Hepatocyte (in vitro differentiated cells): ENCODE results near the gene DMD. TPM values are rescaled to one million over a fixed set of nuclear protein-coding genes. Genes with fewer than 3 reads are reported as not detected.
"Not testable (repeated sequence)": the region's sequence is repeated elsewhere in the genome, so short reads cannot be mapped to it uniquely, and the experiment has no call there.

Experiments
- DNase-seq: peaks from one replicate; pipeline ENCODE4 v3.0.0-alpha.2; 2016; ENCODE audit warnings: low spot score
- H2AFZ ChIP-seq: fragments of 200-600 bp; sonication (generic); 2 replicates; pipeline ENCODE4 v1.6.0; 2016; ENCODE audit warnings: antibody characterized with exemption, mild to moderate bottlenecking
- H3K27ac ChIP-seq: fragments of 200-600 bp; sonication (generic); 2 replicates; pipeline ENCODE4 v1.5.1; 2016; ENCODE audit warnings: mild to moderate bottlenecking
- H3K27me3 ChIP-seq: fragments of 200-600 bp; sonication (generic); 2 replicates; pipeline ENCODE4 v1.6.1; 2016
- H3K36me3 ChIP-seq: fragments of 200-600 bp; sonication (generic); replicated peaks from 2 replicates; pipeline ENCODE4 v1.5.1; 2016; ENCODE audit warnings: low read depth; ENCODE audit not compliant: insufficient read depth
- H3K4me1 ChIP-seq: fragments of 200-600 bp; sonication (generic); 2 replicates; pipeline ENCODE4 v1.5.1; 2016; ENCODE audit warnings: mild to moderate bottlenecking, moderate library complexity; ENCODE audit not compliant: insufficient read depth
- H3K4me2 ChIP-seq: fragments of 200-600 bp; sonication (generic); 2 replicates; pipeline ENCODE4 v1.6.0; 2016
- H3K4me3 ChIP-seq: fragments of 200-600 bp; sonication (generic); 2 replicates; pipeline ENCODE4 v1.5.1; 2016; ENCODE audit warnings: mild to moderate bottlenecking
- H3K79me2 ChIP-seq: fragments of 200-600 bp; sonication (generic); 2 replicates; pipeline ENCODE4 v1.6.0; 2017; ENCODE audit warnings: mild to moderate bottlenecking
- H3K9me2 ChIP-seq: fragments of 200-600 bp; sonication (generic); replicated peaks from 2 replicates; pipeline ENCODE4 v1.6.0; 2017; ENCODE audit warnings: mild to moderate bottlenecking; ENCODE audit not compliant: insufficient read depth
- H3K9me3 ChIP-seq: fragments of 200-600 bp; sonication (generic); 2 replicates; pipeline ENCODE4 v1.5.1; 2016; ENCODE audit warnings: low read depth, mild to moderate bottlenecking
- H4K20me1 ChIP-seq: fragments of 200-600 bp; sonication (generic); 2 replicates; pipeline ENCODE4 v1.6.0; 2016; ENCODE audit warnings: mild to moderate bottlenecking; ENCODE audit not compliant: insufficient read depth, poor library complexity, severe bottlenecking
- EZH2 ChIP-seq: fragments of 200-600 bp; sonication (generic); IDR thresholded peaks from 2 replicates; pipeline ENCODE4 v1.6.1; 2016; ENCODE audit warnings: antibody characterized with exemption, mild to moderate bottlenecking, borderline replicate concordance
- EZH2phosphoT487 ChIP-seq: fragments of 200-600 bp; sonication (generic); IDR thresholded peaks from one replicate; pipeline ENCODE4 v1.6.1; 2018; ENCODE audit warnings: antibody characterized with exemption, mild to moderate bottlenecking, low read depth, moderate library complexity; ENCODE audit not compliant: unreplicated experiment, severe bottlenecking
- WGBS: methylation state at CpG from one replicate; pipeline ENCODE4 v1.1.6; 2016; ENCODE audit warnings: low lambda C conversion rate; ENCODE audit errors: missing lambda C conversion rate; 5-methylcytosine and 5-hydroxymethylcytosine counted together
- polyA plus RNA-seq: library from polyadenylated mRNA; unstranded; fragments of >200 nt; fragmentation: Nextera tagmentation; extraction: Ambion mirVana; gene quantifications from 2 replicates; pipeline ENCODE4 v1.2.1, GENCODE V29; 2016
- total RNA-seq: library from RNA; depleted of rRNA; stranded (reverse); fragments of >200 nt; gene quantifications from 2 replicates; pipeline ENCODE4 v1.2.3, GENCODE V29; 2014
- TF ChIP-seq, protein P1 (sequence below): fragments of 200-600 bp; sonication (generic); IDR thresholded peaks from 2 replicates; pipeline ENCODE4 v1.5.1; 2016; ENCODE audit warnings: antibody characterized with exemption, mild to moderate bottlenecking; ENCODE audit not compliant: poor library complexity

The DMD gene
- total and polyA plus RNA-seq, 2 experiments from 2014 or later, result 14.2 to 27.8 TPM

DNA sequence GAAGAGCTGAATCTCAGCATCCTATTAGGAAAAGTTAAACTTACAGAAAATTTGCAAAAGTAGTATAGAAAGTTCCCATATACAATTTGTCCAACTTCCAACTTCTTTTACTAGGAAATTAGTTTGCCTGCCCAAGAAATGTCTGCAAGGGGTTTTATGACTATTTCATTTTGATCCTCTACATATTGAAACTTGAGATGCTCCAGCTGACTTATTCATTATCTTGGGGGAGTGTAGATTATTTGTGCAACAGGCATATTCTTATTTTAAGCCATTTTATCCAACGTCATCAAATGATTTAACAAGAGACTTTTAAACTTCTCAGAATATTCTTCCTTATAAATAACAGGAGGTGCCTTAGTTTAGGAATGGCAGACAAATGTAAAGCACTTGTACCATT is 1822.4 kb downstream of the DMD start:
- Histone ChIP-seq H3K4me1 (no peaks in the 10 kb centered on the region), H2AFZ (no peak overlapping the region), H3K9me2 (no peaks in the 10 kb centered on the region), H3K9me3 (no peaks in the 10 kb centered on the region), H3K27ac (no peak overlapping the region), H4K20me1 (no peaks in the 10 kb centered on the region), H3K27me3 (no peaks in the 10 kb centered on the region), H3K4me2 (no peak overlapping the region), H3K36me3 (no peaks in the 10 kb centered on the region), H3K4me3 (no peak overlapping the region), H3K79me2 (no peaks in the 10 kb centered on the region)
- DNase-seq, result no peak
- TF ChIP-seq EZH2phosphoT487, result no peak
- TF ChIP-seq, protein P1, sequence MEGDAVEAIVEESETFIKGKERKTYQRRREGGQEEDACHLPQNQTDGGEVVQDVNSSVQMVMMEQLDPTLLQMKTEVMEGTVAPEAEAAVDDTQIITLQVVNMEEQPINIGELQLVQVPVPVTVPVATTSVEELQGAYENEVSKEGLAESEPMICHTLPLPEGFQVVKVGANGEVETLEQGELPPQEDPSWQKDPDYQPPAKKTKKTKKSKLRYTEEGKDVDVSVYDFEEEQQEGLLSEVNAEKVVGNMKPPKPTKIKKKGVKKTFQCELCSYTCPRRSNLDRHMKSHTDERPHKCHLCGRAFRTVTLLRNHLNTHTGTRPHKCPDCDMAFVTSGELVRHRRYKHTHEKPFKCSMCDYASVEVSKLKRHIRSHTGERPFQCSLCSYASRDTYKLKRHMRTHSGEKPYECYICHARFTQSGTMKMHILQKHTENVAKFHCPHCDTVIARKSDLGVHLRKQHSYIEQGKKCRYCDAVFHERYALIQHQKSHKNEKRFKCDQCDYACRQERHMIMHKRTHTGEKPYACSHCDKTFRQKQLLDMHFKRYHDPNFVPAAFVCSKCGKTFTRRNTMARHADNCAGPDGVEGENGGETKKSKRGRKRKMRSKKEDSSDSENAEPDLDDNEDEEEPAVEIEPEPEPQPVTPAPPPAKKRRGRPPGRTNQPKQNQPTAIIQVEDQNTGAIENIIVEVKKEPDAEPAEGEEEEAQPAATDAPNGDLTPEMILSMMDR, result no peak
- TF ChIP-seq EZH2, result no peak
- 52% methylated on average over 1 of the region's 1 CpG for WGBS

DNA sequence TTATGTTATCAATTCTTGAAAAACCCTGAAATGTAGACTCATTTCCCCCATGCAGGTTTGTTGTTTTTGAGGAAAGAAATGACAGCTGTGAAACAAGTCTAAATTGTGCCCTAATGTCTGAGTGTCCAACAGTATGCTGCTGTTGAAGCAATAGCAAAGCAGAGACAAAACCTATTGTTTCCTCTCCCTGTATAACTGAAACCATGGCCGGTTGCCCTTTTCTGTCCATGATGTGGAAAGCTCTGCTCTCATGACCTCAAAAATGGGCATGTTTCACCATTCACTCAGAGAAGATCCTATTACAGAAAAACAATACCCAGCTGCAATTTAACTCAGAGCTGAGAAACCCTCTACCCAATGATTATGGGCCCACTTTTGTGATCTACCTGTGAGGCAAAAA is 1826.9 kb downstream of the DMD start:
- TF ChIP-seq EZH2 (no peak), EZH2phosphoT487 (no peak)
- TF ChIP-seq, protein P1, result no peak
- H3K79me2 ChIP-seq, result no peaks in the 10 kb centered on the region
- no peak overlapping the region for H3K27ac ChIP-seq
- no peaks in the 10 kb centered on the region for H3K27me3 ChIP-seq
- no peaks in the 10 kb centered on the region for H3K4me1 ChIP-seq
- 95% methylated on average over 1 of the region's 1 CpG for WGBS
- DNase-seq, result no peak
- no peak overlapping the region for H3K4me3 ChIP-seq
- no peaks in the 10 kb centered on the region for H3K36me3 ChIP-seq
- H3K4me2 ChIP-seq, result no peak overlapping the region
- H2AFZ ChIP-seq, result no peak overlapping the region
- no peaks in the 10 kb centered on the region for H3K9me2 ChIP-seq
- no peaks in the 10 kb centered on the region for H3K9me3 ChIP-seq
- no peaks in the 10 kb centered on the region for H4K20me1 ChIP-seq

DNA sequence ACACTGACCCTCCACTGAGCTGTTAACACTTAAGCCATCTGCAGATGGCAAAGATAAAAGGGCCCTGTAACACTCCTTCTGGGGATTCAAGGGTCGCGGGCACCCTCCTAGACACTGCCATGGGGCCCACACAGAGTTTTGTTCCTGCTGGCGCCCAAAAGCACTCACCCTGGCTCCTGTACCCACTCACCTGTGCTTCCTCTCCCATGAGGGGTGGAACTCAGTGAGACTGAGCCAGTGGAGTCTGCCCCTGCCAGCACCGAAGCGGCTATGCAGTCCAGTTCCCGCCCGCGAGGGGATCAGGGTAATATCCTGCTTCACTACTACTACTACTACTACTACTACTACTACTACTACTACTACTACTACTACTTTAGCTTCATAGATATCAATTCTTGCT is 1827.4 kb downstream of the DMD start:
- Histone ChIP-seq H3K27ac (no peak overlapping the region), H3K4me2 (no peak overlapping the region), H3K9me2 (no peaks in the 10 kb centered on the region), H3K4me1 (no peaks in the 10 kb centered on the region), H4K20me1 (no peaks in the 10 kb centered on the region), H3K79me2 (no peaks in the 10 kb centered on the region), H3K4me3 (no peak overlapping the region), H3K36me3 (no peaks in the 10 kb centered on the region), H3K27me3 (no peaks in the 10 kb centered on the region), H3K9me3 (no peaks in the 10 kb centered on the region), H2AFZ (no peak overlapping the region)
- no peak for DNase-seq
- 87% methylated on average over 8 of the region's 8 CpGs for WGBS
- no peak for TF ChIP-seq EZH2phosphoT487
- TF ChIP-seq, protein P1, result no peak
- TF ChIP-seq EZH2, result no peak

DNA sequence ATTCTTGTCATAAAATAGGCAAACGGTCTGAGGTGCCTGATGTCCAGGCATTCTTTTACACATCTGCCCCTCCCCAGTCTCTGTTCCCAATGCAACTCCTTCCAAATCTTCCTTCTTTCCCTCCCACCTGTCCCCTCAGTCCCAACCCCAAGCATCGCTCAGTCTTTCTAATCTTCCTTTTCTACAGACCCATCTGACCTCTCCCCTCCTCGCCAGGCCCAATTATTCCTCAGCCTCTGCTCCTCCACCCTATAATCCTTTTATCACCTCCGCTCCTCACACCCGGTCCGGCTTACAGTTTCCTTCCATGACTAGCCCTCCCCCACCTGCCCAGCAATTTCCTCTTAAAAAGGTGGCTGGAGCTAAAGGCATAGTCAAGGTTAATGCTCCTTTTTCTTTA is 1832.4 kb downstream of the DMD start:
- not testable (repeated sequence) for H3K36me3 ChIP-seq, H3K4me3 ChIP-seq, H3K9me2 ChIP-seq, H4K20me1 ChIP-seq, H3K27me3 ChIP-seq, H3K4me2 ChIP-seq, H2AFZ ChIP-seq, DNase-seq, H3K4me1 ChIP-seq, H3K79me2 ChIP-seq, H3K9me3 ChIP-seq, H3K27ac ChIP-seq
- 65% methylated on average over 6 of the region's 6 CpGs for WGBS

DNA sequence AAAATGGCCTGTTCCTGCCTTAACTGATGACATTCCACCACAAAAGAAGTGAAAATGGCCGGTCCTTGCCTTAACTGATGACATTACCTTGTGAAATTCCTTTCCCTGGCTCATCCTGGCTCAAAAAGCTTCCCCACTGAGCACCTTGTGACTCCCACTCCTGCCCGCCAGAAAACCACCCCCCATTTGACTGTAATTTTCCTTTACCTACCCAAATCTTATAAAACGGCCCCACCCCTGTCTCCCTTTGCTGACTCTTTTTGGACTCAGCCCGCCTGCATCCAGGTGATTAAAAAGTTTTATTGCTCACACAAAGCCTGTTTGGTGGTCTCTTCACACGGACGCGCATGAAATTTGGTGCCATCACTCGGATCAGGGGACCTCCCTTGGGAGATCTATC is 1833.5 kb downstream of the DMD start:
- 77% methylated on average over 8 of the region's 8 CpGs for WGBS
- H3K4me2 ChIP-seq, H2AFZ ChIP-seq, H4K20me1 ChIP-seq, H3K4me1 ChIP-seq, H3K9me3 ChIP-seq, H3K36me3 ChIP-seq, DNase-seq, H3K4me3 ChIP-seq, H3K79me2 ChIP-seq, H3K27me3 ChIP-seq, H3K9me2 ChIP-seq, H3K27ac ChIP-seq: not testable (repeated sequence)
